ENCODE results near the gene SMIM33.
A peak's percentile ranks its signal among the peaks of the same experiment; 100 is the strongest.
"Not testable (repeated sequence)": the region's sequence is repeated elsewhere in the genome, so short reads cannot be mapped to it uniquely, and the experiment has no call there.

The SMIM33 gene

GRCh38 chr5:139495638-139496435 lies 25.0 kb downstream of the SMIM33 start:
- no peak for TF ChIP-seq CTCF (conservative IDR thresholded peaks at IDR 0.05; ENCODE audit: control insufficient read depth, insufficient read depth, low read depth, low read length)
- peak; percentile 68 for DNase-seq (ENCODE audit: low read depth)
- H3K4me3 ChIP-seq (ENCODE audit: control insufficient read depth, low read depth, low read length) = no peak overlapping the region

GRCh38 chr5:139501381-139501780 lies 30.6 kb downstream of the SMIM33 start:
- no peak for DNase-seq (ENCODE audit: low read depth)
- H3K4me3 ChIP-seq (ENCODE audit: control insufficient read depth, low read depth, low read length) = no peak overlapping the region
- TF ChIP-seq CTCF (conservative IDR thresholded peaks at IDR 0.05; ENCODE audit: control insufficient read depth, insufficient read depth, low read depth, low read length) = no peak

- not testable (repeated sequence) for H3K4me3 ChIP-seq (ENCODE audit: control insufficient read depth, low read depth, low read length); DNase-seq (ENCODE audit: low read depth)
These were observed 32.4 kb downstream of the SMIM33 start for GRCh38 chr5:139503036-139503817.

- not testable (repeated sequence) for H3K4me3 ChIP-seq (ENCODE audit: control insufficient read depth, low read depth, low read length); DNase-seq (ENCODE audit: low read depth)
These were observed 33.1 kb downstream of the SMIM33 start for GRCh38 chr5:139503879-139504278.

GRCh38 chr5:139504722-139505121 lies 33.9 kb downstream of the SMIM33 start:
- not testable (repeated sequence) for H3K4me3 ChIP-seq (ENCODE audit: control insufficient read depth, low read depth, low read length); DNase-seq (ENCODE audit: low read depth)

- TF ChIP-seq CTCF (conservative IDR thresholded peaks at IDR 0.05; ENCODE audit: control insufficient read depth, insufficient read depth, low read depth, low read length) = no peak
- no peak for DNase-seq (ENCODE audit: low read depth)
- no peak overlapping the region for H3K4me3 ChIP-seq (ENCODE audit: control insufficient read depth, low read depth, low read length)
These were observed 42.1 kb downstream of the SMIM33 start for GRCh38 chr5:139512786-139513390.

GRCh38 chr5:139513434-139513833 lies 42.6 kb downstream of the SMIM33 start:
- peak; percentile 74 for DNase-seq (ENCODE audit: low read depth)
- H3K4me3 ChIP-seq (ENCODE audit: control insufficient read depth, low read depth, low read length) = not testable (repeated sequence)
- TF ChIP-seq CTCF (conservative IDR thresholded peaks at IDR 0.05; ENCODE audit: control insufficient read depth, insufficient read depth, low read depth, low read length) = peak; percentile 71

- no peak for TF ChIP-seq CTCF (conservative IDR thresholded peaks at IDR 0.05; ENCODE audit: control insufficient read depth, insufficient read depth, low read depth, low read length)
- no peak overlapping the region for H3K4me3 ChIP-seq (ENCODE audit: control insufficient read depth, low read depth, low read length)
- no peak for DNase-seq (ENCODE audit: low read depth)
These were observed 43.2 kb downstream of the SMIM33 start for GRCh38 chr5:139513852-139514485.

Data from fibroblast of mammary gland (primary cell).